Gastrocnemius medialis (tissue), 4 donors: ENCODE data around the gene GNG13.

ENCODE experiments used
- CTCF ChIP-seq, 5 experiments: fragments of 450-650 bp in 3 of 5; fragments of 200-600 bp in 2 of 5; sonication (generic) in 2 of 5; IDR thresholded peaks in 4 of 5; conservative IDR thresholded peaks in 1 of 5; 1 replicate in 4 of 5; 2 replicates in 1 of 5; pipeline ENCODE4 v1.5.1; 2016 to 2019; ENCODE audit warnings: antibody characterized with exemption in 5 of 5, mild to moderate bottlenecking in 3 of 5, moderate library complexity in 3 of 5
- POLR2A ChIP-seq, 2 donors: fragments of 450-650 bp; IDR thresholded peaks; one replicate each; pipeline ENCODE4 v1.6.1; 2017; ENCODE audit warnings: antibody characterized with exemption in 2 of 2, mild to moderate bottlenecking in 2 of 2, moderate library complexity in 2 of 2

- TF ChIP-seq POLR2A (IDR thresholded peaks at IDR 0.05) (no peak), CTCF (IDR thresholded peaks at IDR 0.05 in 4 of 5, conservative IDR thresholded peaks at IDR 0.05 in 1 of 5) (no peak)
These were observed 18.1 kb upstream of the GNG13 start for GRCh38 chr16:818592-818991.
